Subcutaneous adipose tissue (tissue), 4 donors: ENCODE results near the gene EGFR. TPM values are rescaled to one million over a fixed set of nuclear protein-coding genes. Genes with fewer than 3 reads are reported as not detected.

Experiments
- CTCF ChIP-seq: fragments of 450-650 bp; IDR thresholded peaks from one replicate; pipeline ENCODE4 v1.5.1; 2016; ENCODE audit warnings: low read depth, mild to moderate bottlenecking, control low read depth, antibody characterized with exemption, moderate library complexity
- total RNA-seq, 4 donors: library from RNA; depleted of rRNA; stranded (reverse); fragments of >200 nt; gene quantifications; one replicate each; pipeline ENCODE4 v1.1.0, GENCODE V29; 2016

Gene EGFR
- total RNA-seq, 4 donors from 2014 or later = 84.0 to 132 (median 102) TPM

DNA sequence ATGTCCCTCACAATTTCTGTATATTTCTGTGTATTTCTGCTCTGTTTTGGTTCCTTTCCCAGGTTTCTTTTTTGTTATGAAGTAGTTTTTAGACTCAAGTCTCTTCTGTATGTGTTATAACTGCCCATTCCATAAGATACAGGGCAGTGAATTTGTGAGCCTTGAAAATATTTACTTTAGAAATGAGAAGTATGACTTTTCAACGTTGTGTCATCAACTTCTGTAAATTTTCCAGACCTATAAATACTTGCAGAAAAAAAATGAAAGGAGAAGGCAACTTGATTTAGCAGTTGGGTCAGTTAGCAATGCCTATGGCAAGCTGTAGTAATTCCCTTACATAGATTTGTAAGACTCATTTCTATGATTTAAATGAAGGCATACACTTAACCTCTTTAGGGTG lies 11.5 kb downstream of the EGFR start:
- TF ChIP-seq CTCF = no peak

DNA sequence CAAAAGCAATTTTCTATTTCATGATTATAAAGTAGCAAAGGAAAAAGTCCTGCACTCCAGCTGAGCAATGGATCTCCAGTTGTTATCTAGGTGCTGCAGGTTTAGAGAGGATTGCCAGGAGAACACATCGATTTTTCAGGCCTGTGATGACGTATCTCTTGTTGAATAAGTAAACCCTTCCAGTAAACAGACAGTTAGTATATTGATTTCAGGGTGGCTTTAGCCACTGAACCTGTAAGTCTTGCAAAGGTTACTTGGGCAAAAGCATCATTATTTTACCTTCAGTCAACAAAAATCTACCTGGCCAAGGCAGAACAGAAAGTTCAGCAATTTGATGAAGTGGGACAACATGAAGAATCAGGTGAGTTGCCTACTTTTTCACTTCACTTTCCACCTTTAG lies 12.3 kb downstream of the EGFR start:
- TF ChIP-seq CTCF = no peak

DNA sequence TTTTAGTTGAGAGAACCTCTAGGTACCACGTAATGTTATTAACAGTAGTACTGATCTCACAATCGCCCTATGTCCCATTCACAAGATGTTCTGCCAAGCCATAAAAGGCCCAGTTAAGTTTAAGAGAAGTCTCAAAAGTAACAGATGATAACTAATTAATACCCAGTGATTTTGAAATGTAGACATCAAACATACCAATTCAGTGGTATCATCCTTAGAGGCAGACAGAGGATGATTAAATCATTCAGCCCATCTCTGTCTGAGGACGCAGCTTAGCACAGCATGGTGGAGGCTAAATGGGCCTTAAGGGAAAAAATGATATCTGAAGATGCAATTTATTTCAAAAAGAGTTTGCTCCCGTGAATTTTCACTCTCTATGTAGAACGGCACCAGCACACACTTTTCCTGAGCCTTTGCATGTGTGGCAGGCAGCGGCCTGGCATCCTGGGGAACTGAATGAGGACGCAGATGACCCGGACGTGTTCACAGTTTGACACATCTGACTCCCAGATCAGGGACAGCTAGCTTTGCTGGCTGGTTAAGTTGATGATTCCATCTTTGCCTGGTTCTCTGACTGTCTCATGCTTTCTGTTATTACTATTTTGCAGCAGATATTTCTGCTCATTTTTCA lies 13.4 kb downstream of the EGFR start:
- TF ChIP-seq CTCF = no peak

GRCh38 chr7:55033236-55033846 lies 14.5 kb downstream of the EGFR start:
- TF ChIP-seq CTCF = no peak

GRCh38 chr7:55034776-55035175 lies 16.0 kb downstream of the EGFR start:
- TF ChIP-seq CTCF = no peak

DNA sequence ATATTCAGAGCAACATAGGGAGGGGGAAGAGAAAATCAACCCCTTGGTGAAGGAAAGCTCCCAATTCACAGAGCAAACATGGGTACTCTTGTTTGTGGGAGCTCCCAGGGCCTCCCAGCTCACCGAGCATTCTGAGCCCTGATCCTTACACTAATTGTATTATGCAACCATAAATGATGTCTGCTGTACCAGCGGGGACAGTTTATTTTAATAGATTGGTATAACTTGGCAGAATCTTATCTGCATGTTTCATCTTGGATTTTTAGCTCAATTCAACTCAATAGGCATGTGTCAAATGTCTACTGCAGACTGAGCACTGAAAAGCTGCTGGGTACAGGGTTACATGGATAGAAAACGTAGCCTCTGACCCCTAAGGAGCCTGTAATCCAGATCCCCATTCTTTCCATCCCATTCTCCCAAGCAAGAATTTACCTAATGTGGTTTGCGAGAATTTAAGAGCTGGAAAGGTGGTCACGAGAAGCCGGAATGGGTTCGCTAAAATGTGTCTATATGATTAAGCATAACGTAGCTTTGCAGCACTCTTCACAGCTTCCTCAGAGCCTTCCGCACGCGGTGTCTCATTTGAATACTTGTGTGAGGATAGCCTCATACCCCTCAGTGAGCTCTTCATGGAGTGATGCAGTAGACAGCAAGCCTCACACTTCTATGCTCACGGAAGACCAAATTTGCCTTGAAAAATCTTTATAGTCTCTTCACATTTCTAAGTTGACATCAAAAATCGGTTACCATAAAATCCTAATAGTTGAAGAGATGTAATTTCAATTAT lies 18.3 kb downstream of the EGFR start:
- TF ChIP-seq CTCF = no peak

DNA sequence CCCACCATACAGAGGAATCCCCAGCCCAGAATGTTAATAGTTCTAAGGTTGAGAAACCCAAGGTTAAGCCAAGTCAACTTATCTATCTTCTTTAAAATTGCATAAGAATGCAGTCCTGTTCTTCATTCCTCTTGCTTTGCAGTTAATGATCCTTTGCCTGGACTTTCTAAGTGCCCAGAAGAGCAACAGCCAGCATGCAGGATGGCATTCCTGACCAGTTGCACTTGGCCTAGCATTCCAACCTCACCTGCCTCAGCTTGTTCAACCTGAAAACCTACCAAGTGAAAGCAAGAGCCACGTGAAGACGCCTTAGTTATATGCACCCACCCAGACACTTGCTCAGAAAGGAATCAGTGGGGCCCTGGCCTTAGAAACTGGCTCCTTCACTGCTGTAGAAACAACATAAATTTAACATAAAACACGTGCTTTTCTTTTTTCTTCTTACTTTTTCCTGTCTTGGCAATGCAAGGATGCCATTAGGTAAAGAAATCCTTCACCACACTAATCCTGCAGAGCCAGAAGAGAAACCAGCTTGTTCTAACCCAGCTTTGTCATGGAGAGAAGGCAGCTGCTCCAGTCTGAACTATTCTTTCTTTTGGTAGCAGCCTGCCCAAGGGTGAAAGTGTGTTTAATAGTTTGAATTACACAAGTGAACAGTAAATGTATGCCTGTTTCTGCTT lies 25.0 kb downstream of the EGFR start:
- TF ChIP-seq CTCF = no peak
